Adipose tissue (tissue), 3 donors: Measurements from ENCODE around the gene KRTAP10-6. TPM values are rescaled to one million over a fixed set of nuclear protein-coding genes. Genes with fewer than 3 reads are reported as not detected.
"Not testable (repeated sequence)": the region's sequence is repeated elsewhere in the genome, so short reads cannot be mapped to it uniquely, and the experiment has no call there.

ENCODE experiments used
- H3K27ac ChIP-seq: one replicate; pipeline ENCODE4 v1.5.1; 2013; ENCODE audit warnings: low read depth, low read length
- WGBS, 3 donors: extraction: QIAGEN DNeasy Blood & Tissue Kit; methylation state at CpG; one replicate each; pipeline ENCODE4 v1.1.7; 2013; 5-methylcytosine and 5-hydroxymethylcytosine counted together
- polyA plus RNA-seq, 3 donors: library from polyadenylated mRNA; stranded (reverse); fragments of 200-250 nt; gene quantifications; one replicate each; pipeline ENCODE4 v1.2.3, GENCODE V29; 2013
- donor health status: healthy with polysubstance abuse.
- donor health status: Bipolar disorder and iron deficiency.
- donor health status: healthy.

The KRTAP10-6 gene
- polyA plus RNA-seq, 3 donors: not detected

- no peak overlapping the region for H3K27ac ChIP-seq
- 75 to 84% (median 81%) methylated on average over 12 of the region's 12 CpGs for WGBS, 3 donors
These were observed 22.3 kb downstream of the KRTAP10-6 start for GRCh38 chr21:44569861-44570517.

GRCh38 chr21:44568667-44569556, 23.4 kb downstream of the KRTAP10-6 start:
- no peak overlapping the region for H3K27ac ChIP-seq
- 70 to 76% (median 71%) methylated on average over 27 of the region's 27 CpGs for WGBS, 3 donors

GRCh38 chr21:44568261-44568660, 24.0 kb downstream of the KRTAP10-6 start:
- no peak overlapping the region for H3K27ac ChIP-seq
- 65 to 71% (median 66%) methylated on average over 12 of the region's 12 CpGs for whole genome bisulfite sequencing, 3 donors

GRCh38 chr21:44567481-44568171, 24.7 kb downstream of the KRTAP10-6 start:
- no peak overlapping the region for H3K27ac ChIP-seq
- WGBS, 3 donors: 89 to 92% (median 90%) methylated on average over 18 of the region's 18 CpGs

- no peak overlapping the region for H3K27ac ChIP-seq
These were observed 25.9 kb downstream of the KRTAP10-6 start for GRCh38 chr21:44566403-44566802.

GRCh38 chr21:44564886-44565598, 27.3 kb downstream of the KRTAP10-6 start:
- WGBS, 3 donors: 0 to 40% (median 36%) methylated on average over 1 of the region's 1 CpG
- H3K27ac ChIP-seq: no peak overlapping the region

More at GRCh38 chr21:44566403-44566802, 25.9 kb downstream of the KRTAP10-6 start:
- 44 to 58% (median 57%) methylated on average over 1 of the region's 1 CpG for WGBS, 3 donors

- H3K27ac ChIP-seq: no peak overlapping the region
- 59 to 100% (median 95%) methylated on average over 1 of the region's 1 CpG for WGBS, 3 donors
These were observed 28.2 kb downstream of the KRTAP10-6 start for GRCh38 chr21:44564099-44564498.

GRCh38 chr21:44558695-44559094, 33.6 kb downstream of the KRTAP10-6 start, which contains the start of gene KRTAP10-3:
KRTAP10-3 (minus strand) TSS chr21:44558795; CDS start chr21:44558715, 80 bp downstream.
- WGBS, 3 donors: 44 to 64% (median 58%) methylated on average over 3 to 5 of the region's 5 CpGs
- no peak within 1 kb of the TSS for H3K27ac ChIP-seq

- 43 to 68% (median 55%) methylated on average over 7 to 10 of the region's 10 CpGs for WGBS, 3 donors
These were observed 34.0 kb downstream of the KRTAP10-6 start for GRCh38 chr21:44558329-44558675.

GRCh38 chr21:44557491-44558328, 34.6 kb downstream of the KRTAP10-6 start:
- H3K27ac ChIP-seq: no peak overlapping the region
- WGBS, 3 donors: 37 to 55% (median 52%) methylated on average over 30 of the region's 30 CpGs

More at GRCh38 chr21:44558329-44558675, 34.0 kb downstream of the KRTAP10-6 start:
- H3K27ac ChIP-seq: not testable (repeated sequence)

GRCh38 chr21:44556879-44557278, 35.4 kb downstream of the KRTAP10-6 start:
- 57 to 75% (median 75%) methylated on average over 9 of the region's 9 CpGs for WGBS, 3 donors

GRCh38 chr21:44555200-44555875, 37.0 kb downstream of the KRTAP10-6 start:
- 68 to 78% (median 75%) methylated on average over 12 to 13 of the region's 13 CpGs for whole genome bisulfite sequencing, 3 donors
- H3K27ac ChIP-seq: no peak overlapping the region

More at GRCh38 chr21:44556879-44557278, 35.4 kb downstream of the KRTAP10-6 start:
- no peak overlapping the region for H3K27ac ChIP-seq

- 60 to 75% (median 69%) methylated on average over 13 of the region's 13 CpGs for WGBS, 3 donors
- no peak overlapping the region for H3K27ac ChIP-seq
These were observed 39.6 kb downstream of the KRTAP10-6 start for GRCh38 chr21:44552681-44553080.

GRCh38 chr21:44552136-44552535, 40.2 kb downstream of the KRTAP10-6 start:
- WGBS, 3 donors: 88 to 94% (median 93%) methylated on average over 6 of the region's 6 CpGs
- H3K27ac ChIP-seq: no peak overlapping the region

GRCh38 chr21:44551340-44551961, 40.9 kb downstream of the KRTAP10-6 start, which contains the start of gene KRTAP10-2:
KRTAP10-2 (minus strand) TSS chr21:44551505; CDS start chr21:44551458, 47 bp downstream.
- 46 to 57% (median 50%) methylated on average over 16 to 17 of the region's 17 CpGs for WGBS, 3 donors
- no peak within 1 kb of the TSS for H3K27ac ChIP-seq

- no peak overlapping the region for H3K27ac ChIP-seq
- 54 to 67% (median 65%) methylated on average over 10 of the region's 10 CpGs for WGBS, 3 donors
These were observed 41.5 kb downstream of the KRTAP10-6 start for GRCh38 chr21:44550807-44551206.
